Measurements from ENCODE around the gene PDZK1. TPM values are rescaled to one million over a fixed set of nuclear protein-coding genes. Genes with fewer than 3 reads are reported as not detected.
A peak's percentile ranks its signal among the peaks of the same experiment; 100 is the strongest.
"Not testable (repeated sequence)": the region's sequence is repeated elsewhere in the genome, so short reads cannot be mapped to it uniquely, and the experiment has no call there.

Gene PDZK1
- total RNA-seq, 2 donors from 2014 or later, result 17.6 to 22.6 TPM

DNA sequence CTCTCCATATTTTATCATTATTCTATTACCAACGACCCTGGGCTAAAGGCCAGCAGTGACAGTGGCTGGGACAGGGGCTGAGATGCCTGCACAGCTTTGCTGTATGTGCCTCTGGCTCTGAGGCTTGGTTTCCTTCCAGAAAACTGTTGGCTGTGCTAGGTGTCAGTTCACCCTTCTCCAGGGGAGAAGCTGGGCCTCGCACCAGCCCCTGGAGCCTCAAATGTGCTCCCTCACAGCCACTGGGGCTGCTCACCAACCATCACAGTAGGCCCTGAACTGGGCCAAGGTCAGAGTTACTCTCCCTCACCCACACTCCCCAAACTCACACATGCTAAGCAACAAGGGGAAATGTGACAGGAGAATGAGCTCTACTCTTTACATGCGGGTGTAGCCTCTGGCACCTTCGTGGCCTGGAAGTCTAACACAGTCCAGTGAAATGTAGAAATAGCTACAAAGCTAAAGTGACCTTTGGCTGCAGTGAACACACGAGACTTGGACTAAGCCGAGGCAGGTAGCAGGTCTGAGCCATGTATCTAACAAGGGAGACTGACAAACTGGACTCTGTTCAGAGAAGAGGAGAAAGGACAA, 7.5 kb upstream of the PDZK1 start:
- ATAC-seq (peak; percentile 52), DNase-seq (no peak)
- intact Hi-C loops (cut with DNase I, micrococcal nuclease), result no loop called here

GRCh38 chr1:145711213-145711651, 4.1 kb upstream of the PDZK1 start:
- ATAC-seq (peak; percentile 88), DNase-seq (peak; percentile 35 to 67)
- intact Hi-C loops (cut with DNase I, micrococcal nuclease), result no loop called here

DNA sequence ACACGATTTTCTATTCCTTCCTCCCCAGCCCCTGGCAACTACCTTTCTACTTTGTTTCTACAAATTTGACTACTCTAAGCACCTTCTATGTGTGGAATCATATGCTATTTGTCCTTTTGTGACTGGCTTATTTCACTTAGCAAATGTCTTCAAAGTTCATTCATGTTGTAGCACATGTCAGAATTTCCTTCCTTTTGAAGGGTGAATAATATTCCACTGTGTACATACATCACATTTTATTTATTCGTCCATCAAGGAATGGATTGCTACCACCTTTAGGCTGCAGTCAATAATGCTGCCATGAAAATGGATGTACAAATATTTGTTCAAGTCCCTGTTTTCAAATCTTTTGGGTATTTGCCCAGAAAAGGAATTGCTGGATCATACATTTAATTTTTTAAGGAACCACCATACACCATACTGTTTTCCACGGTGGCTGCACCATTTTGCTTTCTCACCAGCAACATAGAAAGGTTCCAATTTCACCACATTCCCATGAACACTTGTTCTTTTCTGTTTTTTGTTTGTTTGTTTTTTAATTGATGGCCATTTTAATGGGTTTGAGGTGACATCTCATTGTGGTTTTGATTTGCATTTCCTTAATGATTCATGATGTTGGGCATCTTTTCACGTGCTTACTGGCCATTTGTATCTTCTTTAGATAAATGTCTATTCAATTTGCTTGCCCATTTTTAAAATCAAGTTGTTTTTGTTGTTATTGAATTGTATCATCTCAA, 3.3 kb upstream of the PDZK1 start:
- DNase-seq (no peak), ATAC-seq (no peak)
- intact Hi-C loops (cut with DNase I, micrococcal nuclease), result no loop called here

DNA sequence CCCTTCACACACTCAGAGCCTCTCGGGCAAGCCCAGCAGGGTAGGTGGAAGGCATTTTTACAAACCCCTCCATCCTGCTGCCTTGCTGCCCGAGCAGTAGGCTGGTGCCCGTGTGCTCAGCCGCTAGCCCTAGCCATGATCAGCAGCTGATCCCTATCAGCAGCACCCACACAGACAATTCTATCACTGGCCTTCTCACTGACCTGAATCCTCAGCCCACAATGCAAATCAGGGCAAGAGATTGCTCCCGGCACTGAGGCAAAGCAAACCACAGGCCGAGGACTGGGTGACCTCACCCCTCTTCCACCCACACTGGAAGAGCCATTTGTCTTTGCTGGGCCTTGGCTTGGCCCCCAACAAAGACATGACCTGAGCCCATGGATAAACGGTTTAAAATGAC, 895 bp upstream of the PDZK1 start:
- ATAC-seq, result no peak

DNA sequence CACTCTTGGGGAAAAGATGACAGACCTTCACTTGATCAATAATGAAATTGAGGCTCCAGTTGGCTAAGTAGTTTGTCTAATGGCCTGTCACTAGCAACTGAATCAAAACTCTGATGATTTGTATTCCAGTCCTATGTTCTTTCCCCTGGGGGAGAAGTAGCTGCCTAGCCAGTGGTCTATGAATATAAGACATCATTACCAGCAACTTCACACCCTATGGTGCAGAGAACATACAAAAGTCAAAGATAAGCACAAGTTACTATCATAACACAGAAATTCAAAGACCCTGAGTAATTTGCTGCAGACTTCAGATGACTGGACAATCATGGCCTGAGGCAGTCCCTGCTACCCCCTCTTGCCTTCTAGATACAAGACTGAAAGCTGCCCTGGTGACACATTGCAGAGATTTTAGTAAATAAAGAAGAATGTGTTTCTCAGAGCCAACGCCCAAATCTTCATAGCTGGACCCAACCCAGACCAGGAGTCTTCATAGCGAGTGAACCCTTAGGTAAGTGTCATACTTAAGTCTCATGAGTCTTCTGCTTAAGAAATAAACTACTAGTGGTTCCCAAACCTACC, 993 bp downstream of the PDZK1 start:
- peak; percentile 54 for ATAC-seq
- no peak for DNase-seq
- intact Hi-C loops (cut with DNase I, micrococcal nuclease), result no loop called here

More for the DNA sequence above, 895 bp upstream of the PDZK1 start:
- no peak for DNase-seq
- intact Hi-C loops (cut with DNase I, micrococcal nuclease), result no loop called here

DNA sequence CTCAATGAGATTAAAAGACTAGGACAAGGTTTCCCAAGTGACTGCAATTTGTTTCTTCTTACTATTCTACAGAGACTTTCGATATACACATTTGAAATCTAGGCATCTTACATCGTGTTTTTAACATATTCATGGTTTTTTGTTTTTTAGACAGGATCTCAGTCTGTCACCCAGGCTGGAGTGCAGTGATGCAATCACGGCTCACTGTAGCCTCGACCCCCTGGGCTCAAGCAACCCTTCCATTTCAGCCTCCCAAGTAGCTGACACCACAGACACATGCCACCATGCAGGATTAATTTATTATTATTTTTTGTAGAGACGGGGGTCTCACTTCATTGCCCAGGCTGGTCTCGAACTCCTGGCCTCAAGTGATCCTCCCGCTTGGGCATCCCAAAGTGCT, 1.5 kb downstream of the PDZK1 start:
- intact Hi-C loops (cut with DNase I, micrococcal nuclease), result no loop called here
- DNase-seq, result no peak
- no peak for ATAC-seq

DNA sequence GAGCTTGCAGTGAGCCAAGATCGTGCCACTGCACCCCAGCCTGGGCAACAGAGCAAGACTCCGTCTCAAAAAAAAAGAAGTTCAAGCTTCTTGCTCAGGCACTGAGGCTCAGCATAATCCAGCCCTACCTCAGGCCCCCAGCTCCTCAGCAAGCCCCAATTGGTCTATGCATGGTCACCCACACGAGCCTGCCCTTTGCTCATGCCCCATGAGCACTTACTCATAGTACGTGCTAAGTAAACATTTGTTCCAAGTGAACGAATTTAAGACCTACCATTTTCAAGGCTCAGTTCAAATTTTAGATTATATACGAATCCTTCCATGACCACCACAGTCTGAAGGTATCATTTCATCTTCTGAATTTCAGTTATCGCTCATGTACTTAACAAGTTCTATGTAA, 4.3 kb downstream of the PDZK1 start:
- DNase-seq, result no peak
- ATAC-seq, result no peak
- intact Hi-C loops (cut with DNase I, micrococcal nuclease), result no loop called here

DNA sequence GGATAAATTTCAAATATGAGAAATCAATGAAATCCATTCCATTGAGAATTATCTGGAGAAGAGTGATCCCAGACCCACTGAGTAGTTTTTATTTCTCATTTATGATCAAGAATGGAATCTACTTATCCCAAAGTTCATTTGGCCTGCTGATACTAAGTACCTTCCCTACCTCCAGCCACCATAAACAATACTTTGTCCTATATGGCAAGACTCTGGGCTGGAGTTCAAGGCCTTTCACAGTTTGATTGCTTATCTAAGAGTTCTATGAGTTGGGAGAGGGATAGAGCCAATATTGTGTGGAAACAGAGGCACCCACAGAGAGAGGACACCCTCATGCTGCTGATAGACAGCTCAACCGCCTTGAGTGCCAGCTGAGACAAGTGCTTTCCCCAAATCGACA, 5.1 kb downstream of the PDZK1 start:
- ATAC-seq, result no peak

GRCh38 chr1:145701306-145701862, 5.8 kb downstream of the PDZK1 start:
- DNase-seq (no peak), ATAC-seq (no peak)
- intact Hi-C loops (cut with DNase I, micrococcal nuclease), result no loop called here

More for the DNA sequence above, 5.1 kb downstream of the PDZK1 start:
- intact Hi-C loops (cut with DNase I, micrococcal nuclease), result no loop called here
- DNase-seq, result no peak

- ATAC-seq, result no peak
- no peak for DNase-seq
- intact Hi-C loops (cut with DNase I, micrococcal nuclease), result no loop called here
These were observed 10.6 kb downstream of the PDZK1 start for GRCh38 chr1:145696630-145696960.

- ATAC-seq (no peak), DNase-seq (no peak)
- intact Hi-C loops (cut with DNase I, micrococcal nuclease), result no loop called here
These were observed 11.1 kb downstream of the PDZK1 start for GRCh38 chr1:145695821-145696629.

- intact Hi-C loops (cut with DNase I, micrococcal nuclease), result no loop called here
- DNase-seq (no peak), ATAC-seq (no peak)
These were observed 14.3 kb downstream of the PDZK1 start for GRCh38 chr1:145692785-145693443.

DNA sequence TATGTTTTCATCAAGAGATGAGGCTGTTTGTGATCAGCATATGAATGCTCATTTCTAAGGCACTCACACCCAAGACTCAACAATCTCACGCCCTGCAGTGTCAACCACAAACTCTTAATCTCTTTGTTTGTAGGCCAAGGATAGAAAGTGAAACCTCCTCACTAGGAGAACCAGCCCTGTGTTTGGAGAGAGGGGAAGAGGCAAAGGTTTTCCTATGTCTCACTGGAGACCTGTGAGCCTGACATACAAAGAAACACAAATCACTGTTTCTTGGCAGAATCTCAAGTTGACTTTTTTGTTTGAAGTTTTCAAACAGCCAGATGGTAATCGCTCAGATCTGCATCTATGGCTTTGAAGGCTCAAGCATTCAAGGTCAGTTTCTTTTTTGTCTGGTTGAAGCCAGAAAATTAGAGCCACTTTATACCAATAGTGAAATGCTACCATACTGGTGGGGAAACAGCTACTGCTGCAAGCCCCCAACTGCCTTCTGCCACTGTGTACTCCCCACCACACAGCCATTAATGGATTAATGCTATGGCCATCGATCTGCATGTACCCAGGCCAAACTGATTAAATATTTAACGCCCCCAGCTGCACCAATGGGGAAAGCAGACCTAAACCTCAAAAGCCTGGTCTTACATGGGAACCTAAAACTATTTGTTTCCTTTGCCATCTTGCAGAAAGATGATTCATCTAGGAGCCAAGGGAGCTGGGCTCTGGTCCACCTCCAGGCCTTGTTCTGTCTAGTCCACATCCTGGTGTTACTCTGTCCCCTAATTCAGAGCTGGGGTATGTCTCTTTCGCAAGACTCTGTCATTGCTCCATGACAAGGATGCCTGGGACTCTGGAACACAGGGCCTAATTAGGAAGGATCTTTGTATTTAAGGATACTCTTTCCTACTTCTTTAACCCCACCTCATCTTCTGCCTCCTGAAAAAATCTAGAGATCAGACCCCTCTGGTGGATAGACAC, 16.3 kb downstream of the PDZK1 start:
- intact Hi-C loops (cut with DNase I, micrococcal nuclease), result no loop called here
- DNase-seq (no peak), ATAC-seq (peak; percentile 97)

GRCh38 chr1:145689922-145690321, 17.2 kb downstream of the PDZK1 start:
- intact Hi-C loops (cut with DNase I, micrococcal nuclease), result no loop called here
- DNase-seq (no peak), ATAC-seq (no peak)

- ATAC-seq (no peak), DNase-seq (no peak)
- intact Hi-C loops (cut with DNase I, micrococcal nuclease), result no loop called here
These were observed 18.2 kb downstream of the PDZK1 start for GRCh38 chr1:145688924-145689323.

DNA sequence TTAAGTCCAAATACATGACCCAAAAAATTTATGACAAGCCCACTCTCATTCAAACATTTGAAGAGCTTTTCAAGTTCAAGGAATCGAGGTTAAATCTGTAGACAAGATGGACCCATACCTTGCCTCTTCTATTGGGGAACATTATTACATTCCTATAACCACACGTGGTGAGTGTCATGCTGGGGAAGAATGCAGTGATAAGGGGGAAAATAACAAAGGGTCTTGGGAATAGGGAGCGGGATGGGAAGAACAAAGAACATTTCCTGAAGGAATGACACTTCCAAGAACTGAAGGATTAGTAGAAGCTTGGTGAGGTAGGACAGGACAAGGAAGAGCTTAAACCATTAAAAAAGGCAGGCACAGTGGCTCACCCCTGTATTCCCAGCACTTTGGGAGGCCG, 18.8 kb downstream of the PDZK1 start:
- ATAC-seq (no peak), DNase-seq (no peak)
- intact Hi-C loops (cut with DNase I, micrococcal nuclease), result no loop called here

DNA sequence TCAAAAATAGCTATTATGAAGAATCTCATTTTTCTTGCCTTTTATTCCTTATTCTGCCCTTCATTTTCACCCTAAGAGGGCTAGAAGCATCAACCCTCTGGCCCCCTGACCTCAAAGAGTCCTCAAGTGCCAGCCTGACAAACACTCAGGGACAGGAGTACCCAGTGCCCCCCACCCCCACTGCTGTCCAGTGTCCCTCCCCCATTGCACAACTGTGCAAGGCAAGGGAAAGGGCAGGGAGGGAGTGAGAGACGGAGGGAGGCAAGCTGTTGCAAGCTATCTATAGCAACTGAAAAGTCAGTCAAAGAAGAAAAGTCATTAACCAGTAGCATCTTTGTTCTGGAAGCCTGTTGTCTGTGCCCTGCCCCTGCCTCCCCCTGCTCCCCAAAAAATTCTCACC, 21.1 kb downstream of the PDZK1 start:
- ATAC-seq; DNase-seq; intact Hi-C loops (cut with DNase I, micrococcal nuclease): not testable (repeated sequence)

- ATAC-seq; intact Hi-C loops (cut with DNase I, micrococcal nuclease); DNase-seq: not testable (repeated sequence)
These were observed 22.3 kb downstream of the PDZK1 start for GRCh38 chr1:145684858-145685257.
